NCI-H2171 treated with DMSO at 0.1 percent for 48 hours (cell line): ENCODE measurements around the gene UBE2L6.
"Not testable (repeated sequence)": the region's sequence is repeated elsewhere in the genome, so short reads cannot be mapped to it uniquely, and the experiment has no call there.

Source experiments
- DNase-seq: peaks from one replicate; lab custom pipeline; 2025; lab: John Stamatoyannopoulos, UW

The UBE2L6 gene

DNA sequence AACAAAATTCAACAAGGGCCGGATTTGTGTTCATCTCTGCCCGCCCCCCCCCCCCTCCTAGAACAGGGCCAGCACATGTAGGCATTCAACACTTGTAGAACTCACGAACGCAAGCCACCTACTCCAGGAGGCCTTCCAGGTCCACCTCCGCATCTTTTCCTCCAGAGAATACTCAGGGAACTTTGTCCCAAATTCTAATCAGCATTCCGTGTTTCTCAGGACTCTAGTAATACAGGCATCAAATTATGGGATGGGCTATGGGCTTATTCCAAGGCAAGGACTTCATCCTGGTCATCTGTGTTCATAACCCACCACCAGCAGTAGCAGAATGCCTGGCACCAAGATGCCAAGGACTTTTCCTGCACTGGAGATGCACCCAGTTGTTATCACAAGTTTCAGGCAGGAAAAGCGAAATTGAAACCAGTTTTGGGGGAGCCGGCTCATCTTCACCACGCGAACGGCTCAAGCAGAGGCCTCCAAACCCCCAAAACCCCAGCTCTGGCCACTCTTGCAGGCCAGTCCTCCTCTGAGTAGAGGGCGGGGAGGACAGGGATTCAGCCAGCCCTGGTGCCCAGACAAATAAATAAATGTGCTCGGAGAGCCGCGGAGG lies 462 bp downstream of the UBE2L6 start:
- no peak for DNase-seq

DNA sequence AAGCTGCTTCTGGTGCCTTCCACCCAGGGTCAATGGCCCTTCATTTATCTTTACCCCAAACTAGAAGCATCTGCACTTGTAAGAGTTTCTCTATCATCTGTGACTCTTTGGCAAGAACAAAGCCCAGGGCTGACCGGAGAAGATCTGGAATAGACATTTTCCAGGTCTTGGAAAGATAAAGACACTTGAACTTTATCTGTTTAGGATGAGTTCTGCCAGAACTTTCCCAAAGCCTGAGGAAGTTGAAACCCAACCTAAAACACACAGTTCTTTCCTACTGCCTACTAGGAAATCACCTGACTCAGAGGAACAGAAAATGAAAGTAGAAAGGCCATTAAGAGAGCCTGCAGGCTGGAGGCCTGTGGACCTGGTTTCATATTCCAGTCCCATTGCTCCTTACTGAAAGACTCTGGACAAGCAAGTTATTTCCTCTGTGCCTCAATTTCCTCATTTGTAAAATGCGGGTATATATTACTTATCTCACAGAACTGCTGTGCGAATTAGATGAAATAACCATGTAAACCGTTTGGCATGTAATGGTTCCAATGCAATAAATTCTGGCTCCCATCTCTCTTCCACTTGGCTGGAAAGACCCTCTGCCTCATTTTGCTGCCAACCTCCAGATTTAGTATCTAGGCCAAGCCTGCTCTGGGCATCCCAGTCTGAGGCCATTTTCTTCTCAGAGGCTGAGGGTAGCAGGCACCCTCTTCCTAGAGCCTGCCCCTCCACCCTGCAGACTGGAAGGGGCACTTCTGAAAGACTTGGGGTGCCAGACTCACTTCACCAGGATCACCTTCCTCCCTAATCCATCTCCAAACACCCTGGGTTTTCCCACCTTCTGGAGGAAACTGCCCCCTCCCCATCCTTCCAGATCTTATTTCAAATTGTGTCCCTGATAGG lies 1.2 kb downstream of the UBE2L6 start:
- no peak for DNase-seq

DNA sequence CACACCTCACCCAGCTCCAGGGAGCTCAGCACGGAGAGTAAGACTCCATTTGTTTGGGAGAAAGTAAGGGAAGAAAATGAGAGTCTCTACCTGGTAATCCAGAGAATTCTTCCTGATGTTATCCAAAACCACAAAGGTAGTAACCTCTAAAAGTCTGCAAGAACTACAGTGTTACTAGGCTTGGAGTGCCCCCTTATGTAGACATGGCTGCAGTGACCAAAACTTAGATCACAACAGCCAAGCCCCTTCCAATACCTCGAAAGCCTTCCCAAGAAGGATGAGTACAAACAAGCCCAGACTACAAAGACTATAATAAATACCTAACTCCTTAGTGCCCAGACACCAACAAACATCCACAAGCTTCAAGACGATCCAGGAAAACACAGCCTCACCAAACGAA lies 4.9 kb downstream of the UBE2L6 start:
- DNase-seq = no peak

DNA sequence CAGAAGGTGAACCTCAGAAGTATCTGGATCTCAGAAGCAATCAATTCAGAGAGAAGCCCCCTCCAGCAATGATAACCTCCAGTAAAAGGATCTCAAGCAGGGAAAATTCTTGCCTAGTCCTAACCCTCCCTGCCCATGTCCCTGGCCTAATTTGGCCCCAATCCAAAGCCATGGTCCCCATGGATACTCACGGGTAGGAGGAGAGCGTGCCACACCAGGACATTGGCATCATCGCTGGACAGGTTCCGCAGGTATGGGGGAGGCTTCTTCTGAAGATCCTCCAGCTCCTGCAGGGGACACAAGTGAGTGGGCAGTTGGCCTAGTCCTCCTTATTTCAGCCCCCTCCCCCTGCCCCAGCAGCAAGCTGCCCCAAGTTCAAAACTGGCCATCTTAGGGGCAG lies 7.3 kb downstream of the UBE2L6 start:
- DNase-seq = no peak

DNA sequence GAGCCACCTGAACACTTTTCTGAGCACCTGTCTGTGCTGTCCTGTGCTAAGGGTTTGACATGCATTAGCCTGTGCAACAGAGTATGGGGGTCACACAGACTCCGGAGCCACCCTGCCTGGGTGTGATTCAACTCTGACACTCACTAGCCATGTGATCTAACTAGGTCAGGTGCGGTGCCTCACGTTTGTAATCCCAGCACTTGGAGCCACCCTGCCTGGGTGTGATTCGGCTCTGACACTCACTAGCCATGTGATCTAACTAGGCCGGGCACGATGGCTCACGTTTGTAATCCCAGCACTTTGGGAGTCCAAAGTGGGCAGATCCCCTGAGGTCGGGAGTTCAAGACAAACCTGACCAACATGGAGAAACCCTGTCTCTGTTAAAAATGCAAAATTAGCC lies 11.4 kb downstream of the UBE2L6 start:
- no peak for DNase-seq

DNA sequence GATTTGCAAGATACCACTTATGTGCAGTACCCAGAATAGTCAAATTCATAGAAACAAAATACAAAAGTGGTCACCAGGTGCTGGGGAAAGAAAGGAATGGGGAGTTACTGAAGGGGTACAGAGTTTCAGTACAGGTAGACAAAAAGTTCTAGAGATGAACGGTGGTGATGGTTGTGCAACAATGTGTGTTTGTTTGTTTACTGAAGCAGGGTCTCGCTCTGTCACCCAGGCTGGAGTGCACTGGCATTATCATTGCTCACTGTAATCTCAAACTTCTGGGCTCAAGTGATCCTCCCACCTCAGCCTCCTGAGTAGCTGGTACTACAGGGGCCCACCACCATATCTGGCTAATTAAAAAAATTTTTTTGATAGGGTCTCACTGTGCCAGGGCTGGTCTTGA lies 12.1 kb downstream of the UBE2L6 start:
- no peak for DNase-seq

DNA sequence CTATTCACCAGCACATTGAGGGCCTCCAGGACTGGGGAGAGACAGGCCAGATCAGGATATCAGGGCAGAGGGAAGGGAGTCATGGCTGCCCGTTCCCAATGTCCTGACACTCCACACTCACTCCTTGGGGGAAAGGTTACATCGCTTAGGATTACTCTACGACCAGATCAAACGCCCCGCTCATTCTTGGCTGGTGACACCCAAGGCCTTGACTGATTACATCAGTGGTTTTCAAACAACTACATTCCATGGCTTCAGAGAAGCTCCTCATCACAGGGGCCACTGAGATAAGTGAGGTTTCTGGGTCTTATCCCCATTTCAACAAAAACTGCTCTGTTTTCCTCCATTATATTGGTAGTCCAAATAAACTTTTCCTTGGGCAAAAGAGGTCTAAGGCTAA lies 15.0 kb downstream of the UBE2L6 start:
- DNase-seq = no peak

DNA sequence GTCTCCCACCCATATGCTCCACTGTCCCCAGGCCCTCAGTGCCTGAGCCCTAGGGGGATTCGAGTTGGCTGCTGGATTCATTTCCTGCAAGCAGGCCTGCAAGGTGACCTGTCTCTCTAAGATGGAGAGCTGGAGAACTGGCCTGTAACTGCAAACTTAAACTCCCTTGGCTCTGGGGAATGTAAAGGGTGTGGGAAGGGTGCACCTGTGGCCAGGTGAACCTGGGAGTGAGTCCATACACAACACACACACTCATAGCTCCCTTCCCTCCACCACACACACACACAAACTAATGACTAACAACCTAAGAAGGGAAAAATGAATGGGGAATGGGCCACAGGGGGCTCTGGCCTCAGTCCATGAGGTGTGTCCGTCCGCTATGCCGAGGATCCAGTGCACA lies 15.5 kb downstream of the UBE2L6 start:
- DNase-seq = no peak

DNA sequence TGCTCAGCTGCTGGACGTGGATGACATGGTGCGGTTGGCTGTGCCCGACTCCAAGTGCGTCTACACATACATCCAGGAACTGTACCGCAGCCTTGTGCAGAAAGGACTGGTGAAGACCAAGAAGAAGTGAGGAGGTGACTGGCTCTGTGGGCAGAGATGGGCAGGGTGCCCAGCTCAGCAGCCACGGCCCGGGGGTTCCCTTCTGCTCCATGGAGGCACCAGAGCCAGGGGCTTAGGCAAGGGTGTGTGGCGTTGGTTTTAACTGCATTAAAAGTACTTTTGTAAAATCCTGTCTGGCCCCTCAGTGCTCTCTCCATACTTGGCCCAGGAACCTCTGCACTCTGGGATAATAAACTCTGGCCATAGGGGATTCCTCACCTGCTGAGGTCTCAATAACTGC lies 17.5 kb downstream of the UBE2L6 start:
- DNase-seq = no peak

DNA sequence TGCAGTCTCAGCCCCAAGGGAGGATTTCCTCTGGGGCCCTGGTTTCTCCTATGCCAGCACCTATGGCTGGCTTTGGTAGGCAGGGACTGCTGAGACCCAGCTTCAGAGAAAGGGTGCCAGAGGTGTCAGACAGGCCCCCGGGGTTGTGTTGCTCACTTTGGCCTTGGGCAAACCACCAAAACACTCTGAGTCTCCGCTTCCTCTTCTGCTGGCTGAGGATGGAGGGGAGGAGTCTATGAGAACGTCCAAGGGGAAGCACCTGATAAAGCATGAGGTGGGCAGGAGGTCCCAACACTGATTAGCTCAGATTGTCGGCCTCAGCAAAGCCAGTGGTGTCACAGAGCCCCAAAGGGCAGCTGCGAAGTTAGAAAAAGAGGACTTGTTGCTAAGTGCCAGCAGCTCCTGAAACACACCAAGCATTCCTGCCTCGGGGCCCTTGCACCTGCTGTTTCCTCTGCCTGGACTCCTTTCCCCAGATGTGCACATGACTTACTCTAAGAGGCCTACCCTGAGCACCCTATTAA lies 19.6 kb downstream of the UBE2L6 start:
- no peak for DNase-seq

DNA sequence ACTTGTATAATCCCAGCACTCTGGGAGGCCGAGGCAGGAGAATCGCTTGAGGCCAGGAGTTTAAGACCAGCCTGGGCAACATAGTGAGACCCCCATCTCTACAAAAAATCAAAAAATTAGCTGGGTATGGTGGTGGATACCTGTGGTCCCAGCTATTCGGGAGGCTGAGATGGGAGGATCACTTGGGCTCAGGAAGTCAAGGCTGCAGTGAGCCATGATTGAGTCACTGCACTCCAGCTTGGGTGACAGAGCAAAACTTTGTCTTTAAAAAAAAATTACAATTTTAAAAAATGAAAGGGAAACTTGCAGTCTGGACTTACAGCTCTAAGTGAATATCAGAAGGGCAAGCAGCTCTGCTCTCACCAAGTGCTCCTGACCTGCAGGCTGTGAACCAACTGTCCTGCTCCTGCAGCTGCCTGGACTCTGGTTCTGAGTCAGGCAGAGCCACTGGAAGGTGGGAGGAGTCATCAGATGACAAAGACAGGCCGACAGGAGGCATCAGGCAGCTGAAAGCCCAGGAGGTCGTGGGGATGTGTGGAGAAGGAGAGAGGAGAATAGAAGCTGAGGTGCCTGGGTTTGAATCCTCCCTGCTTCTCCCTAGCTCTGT lies 20.5 kb downstream of the UBE2L6 start:
- DNase-seq = no peak

DNA sequence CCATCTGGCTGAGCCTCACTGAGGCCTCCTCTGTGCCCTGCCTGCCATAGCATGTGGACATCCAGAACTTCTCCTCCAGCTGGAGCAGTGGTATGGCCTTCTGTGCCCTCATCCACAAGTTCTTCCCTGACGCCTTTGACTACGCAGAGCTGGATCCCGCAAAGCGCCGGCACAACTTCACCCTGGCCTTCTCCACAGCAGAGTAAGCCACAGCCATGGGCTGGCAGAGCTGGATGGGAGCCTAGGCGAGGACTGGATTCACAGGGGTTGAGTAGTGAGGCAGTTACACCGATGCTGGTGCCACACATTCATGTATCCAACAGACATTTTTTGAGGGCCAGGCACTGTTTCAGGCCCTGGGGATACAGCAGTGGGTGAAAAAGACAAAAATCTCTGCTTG lies 21.0 kb downstream of the UBE2L6 start:
- no peak for DNase-seq

DNA sequence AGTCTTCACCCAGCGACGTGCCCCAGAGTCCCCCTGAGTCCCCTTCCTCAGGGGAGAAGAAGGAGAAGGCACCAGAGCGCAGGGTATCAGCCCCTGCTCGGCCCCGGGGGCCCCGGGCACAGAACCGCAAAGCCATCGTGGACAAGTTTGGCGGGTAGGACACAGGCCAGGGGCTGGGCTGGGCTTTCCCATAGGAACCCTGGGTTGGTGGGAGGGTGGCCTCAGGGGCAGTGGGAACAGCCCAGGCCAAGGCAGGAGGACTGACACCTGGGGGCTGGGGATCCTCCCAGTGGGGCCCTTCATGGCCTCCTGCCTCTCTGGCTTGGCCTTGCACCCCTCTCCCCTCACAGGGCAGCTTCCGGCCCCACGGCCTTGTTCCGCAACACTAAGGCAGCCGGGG lies 21.6 kb downstream of the UBE2L6 start:
- no peak for DNase-seq

DNA sequence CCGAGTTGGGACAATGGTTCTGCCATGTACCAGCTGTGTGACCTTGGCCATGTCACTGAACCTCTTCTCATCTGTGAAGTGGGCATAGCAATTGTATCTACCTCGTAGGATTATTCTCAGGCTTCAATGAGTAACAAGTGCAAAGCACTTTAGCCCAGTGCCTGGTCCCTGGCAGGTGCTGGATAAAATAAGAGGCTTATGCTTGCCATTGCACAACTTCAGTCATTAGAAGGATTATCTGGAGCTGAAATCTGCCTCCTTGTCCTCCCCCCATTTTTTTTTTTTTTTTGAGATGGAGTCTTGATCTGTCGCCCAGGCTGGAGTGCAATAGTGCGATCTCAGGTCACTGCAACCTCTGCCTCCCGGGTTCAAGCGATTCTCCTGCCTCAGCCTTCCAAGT lies 22.9 kb downstream of the UBE2L6 start:
- DNase-seq = no peak

DNA sequence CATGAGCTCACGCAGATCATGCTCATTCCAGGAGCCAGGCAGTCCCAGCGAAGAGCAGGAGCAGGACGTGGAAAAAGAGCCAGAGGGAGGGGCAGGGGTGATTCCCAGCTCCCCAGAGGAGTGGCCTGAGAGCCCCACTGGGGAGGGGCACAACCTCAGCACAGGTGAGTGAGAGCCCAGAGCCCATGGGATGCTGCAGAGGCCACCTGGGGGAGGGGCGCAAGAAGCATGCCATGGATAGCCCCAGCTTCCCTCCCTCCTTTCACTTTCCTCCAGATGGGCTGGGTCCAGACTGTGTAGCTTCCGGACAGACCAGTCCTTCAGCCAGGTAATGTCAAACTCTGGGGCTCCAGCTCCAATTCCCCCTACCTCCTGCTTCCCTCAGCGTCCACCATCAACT lies 23.9 kb downstream of the UBE2L6 start:
- DNase-seq = no peak

DNA sequence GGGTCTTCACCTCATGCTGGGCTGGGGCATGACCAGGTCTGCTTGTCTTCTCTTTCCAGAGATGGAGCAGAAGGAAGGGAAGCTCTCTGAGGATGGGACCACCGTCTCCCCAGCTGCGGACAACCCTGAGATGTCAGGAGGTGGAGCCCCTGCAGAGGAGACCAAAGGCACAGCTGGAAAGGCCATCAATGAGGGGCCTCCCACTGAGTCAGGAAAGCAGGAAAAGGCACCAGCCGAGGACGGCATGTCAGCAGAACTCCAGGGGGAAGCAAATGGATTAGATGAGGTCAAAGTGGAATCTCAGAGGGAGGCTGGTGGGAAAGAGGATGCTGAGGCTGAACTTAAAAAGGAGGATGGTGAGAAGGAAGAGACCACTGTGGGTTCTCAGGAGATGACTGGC lies 24.9 kb downstream of the UBE2L6 start:
- DNase-seq = no peak

DNA sequence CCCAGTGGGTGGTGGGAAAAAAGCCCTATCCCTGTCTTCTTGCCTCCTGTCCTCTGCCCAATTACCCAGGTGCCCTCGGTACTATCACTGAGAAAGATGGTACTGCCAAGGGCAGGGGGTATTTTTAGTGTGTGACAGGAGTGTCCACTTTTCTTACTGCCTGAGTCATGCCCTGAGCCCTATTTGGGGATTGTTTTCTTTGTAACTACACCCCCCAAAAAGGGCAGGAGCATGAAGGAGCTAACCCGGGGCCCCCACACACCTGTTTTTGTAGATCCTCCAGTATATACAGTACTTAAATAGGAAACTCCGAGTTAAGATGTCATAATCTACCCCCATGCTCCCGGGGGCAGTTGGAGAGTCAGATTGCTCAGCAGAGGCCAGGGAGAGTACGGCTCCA lies 26.3 kb downstream of the UBE2L6 start:
- DNase-seq = no peak

DNA sequence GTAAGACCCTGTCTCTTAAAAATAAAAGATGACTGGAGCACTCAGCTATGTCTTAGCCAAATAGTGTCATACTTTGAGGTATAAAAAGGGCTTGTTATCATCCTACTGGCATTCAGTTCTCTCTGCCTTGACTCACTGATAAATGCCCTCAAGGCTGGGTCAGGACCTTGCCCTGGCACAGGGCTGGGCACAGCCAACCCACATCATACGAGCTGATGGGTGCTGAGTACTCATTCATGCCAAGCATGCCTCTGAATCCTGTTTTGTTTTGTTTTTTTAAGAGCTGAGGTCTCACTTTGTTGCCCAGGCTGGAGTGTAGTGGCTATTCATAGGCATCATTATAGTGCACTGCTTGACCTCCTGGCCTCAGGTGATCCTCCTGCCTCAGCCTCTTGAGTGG lies 28.1 kb downstream of the UBE2L6 start:
- DNase-seq = no peak

DNA sequence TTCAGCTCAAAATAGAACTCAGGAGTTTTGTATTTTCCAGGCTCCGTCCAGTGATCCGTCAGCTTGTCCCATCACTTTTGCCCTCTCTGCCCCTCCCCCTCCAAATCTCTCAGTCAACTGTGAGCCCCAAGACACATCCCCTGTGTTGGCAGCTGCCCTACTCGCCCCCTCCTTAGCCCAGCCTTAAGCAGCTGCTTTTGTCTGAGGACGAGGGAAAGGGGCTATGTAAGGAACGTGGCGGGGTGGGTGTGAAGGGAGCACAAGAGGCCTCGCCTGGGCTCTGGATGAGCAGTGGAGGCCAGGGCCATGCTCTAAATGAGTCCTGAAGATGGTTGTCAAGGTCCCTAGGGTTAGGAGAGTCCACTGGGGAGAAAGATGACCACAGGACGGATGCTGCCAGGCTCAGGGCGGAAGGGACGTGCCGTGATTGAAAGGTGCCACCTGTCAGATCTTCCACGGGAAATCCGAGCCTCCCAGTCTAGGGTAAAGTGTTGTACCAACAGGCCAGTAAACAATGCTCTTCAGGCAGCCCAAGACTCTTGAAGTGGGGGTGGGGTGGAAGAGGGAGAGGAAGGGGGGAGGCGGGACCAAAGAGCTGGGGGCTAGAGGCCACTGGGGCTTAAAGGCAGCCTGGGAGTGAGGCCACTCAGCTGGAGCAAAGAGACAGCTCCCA lies 30.4 kb downstream of the UBE2L6 start, which contains the start of gene SMTNL1:
TSS of gene SMTNL1 (plus strand) at position 649 of the 673 bp plus-strand sequence. CDS start 5,048 bp downstream, outside the sequence.
- DNase-seq = no peak

DNA sequence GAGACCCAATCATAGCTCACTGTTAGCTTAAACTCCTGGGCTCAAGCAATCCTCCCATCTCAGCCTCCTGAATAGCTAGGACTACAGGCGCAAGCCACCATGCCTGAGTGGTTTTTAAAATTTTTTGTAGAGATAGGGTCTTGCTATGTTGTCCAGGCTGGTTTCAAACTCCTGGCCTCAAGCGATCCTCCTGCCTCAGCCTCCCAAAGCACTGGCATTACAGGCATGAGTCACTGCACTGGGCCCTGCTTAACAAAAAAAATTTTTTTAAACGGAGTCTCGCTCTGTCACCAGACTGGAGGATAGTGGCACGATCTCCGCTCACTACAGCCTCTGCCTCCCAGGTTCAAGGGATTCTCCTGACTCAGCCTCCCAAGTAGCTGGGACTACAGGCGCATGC lies 33.0 kb downstream of the UBE2L6 start:
- not testable (repeated sequence) for DNase-seq

DNA sequence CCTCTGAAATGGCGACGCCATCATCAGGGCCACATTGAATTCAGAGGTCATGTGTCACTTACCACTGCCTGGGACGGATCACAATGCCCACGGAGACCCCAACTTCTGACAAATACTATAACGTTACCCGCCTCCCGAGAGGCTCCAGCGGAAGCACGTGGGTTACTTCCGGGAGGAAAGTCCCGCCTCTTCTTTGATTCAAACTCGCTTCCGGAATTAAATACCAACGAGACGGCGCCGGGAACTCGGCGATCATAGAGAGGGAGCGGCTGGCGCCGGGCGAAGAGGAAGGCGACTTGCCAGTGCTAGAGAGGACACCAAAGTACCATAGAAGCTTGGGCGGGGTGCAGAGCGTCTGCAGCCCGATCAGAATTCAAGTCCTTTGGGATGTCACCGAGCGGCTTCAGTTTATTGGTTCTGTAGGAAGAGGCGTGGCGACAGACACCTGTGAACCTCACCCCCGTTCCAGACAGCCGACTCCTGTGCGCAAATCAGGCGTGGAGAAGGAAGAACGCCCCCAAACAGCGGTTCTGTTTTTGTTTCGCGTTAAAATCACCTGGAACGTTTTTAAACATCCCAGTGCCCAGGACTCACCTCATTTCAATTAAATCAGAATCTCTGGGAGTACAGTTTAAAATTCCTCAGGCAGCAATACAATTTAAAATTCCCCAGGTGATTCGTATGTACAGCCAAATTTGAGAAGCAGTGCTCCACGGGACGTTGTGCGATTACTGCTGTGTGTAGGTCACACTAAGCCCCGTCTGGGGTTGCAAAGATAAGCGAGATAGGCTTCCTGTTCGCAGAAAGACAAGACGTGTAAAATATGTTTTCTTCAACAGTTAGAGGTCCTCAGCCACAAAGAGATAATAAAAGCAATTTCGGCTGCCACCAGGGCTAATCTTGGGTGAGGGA lies 36.6 kb downstream of the UBE2L6 start, which contains the start of gene TIMM10:
TSS of gene TIMM10 (minus strand) at position 159 of the 912 bp plus-strand sequence. CDS start 565 bp downstream, outside the sequence.
- peak; percentile 100 for DNase-seq
